ENCODE measurements around the gene ART5.

DNA sequence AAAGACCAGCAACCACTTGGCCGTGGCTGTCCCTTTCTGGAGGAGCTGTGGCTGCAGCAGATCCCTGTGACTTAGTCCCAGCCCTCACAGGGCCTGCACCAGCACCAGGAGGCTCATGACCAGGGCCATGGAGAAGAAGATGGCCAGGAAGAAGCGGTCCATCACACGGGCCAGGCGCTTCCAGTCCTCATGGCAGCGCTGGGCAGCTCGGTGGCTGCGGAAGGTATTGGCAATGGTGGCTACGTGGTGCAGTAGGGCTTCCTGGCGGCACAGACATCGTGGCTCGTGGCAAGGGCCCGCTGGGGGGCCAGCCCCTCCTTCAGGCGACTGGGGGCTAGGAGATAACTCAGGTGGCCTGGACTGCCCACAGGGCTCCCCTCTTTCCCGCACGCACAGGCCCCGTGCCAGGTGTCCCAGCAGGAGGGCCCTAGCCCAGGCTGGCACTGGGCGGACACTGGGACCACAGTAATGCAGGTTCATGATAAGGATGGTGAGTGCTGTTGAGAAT, 24.3 kb upstream of the ART5 start:
- TF ChIP-seq, protein P1, sequence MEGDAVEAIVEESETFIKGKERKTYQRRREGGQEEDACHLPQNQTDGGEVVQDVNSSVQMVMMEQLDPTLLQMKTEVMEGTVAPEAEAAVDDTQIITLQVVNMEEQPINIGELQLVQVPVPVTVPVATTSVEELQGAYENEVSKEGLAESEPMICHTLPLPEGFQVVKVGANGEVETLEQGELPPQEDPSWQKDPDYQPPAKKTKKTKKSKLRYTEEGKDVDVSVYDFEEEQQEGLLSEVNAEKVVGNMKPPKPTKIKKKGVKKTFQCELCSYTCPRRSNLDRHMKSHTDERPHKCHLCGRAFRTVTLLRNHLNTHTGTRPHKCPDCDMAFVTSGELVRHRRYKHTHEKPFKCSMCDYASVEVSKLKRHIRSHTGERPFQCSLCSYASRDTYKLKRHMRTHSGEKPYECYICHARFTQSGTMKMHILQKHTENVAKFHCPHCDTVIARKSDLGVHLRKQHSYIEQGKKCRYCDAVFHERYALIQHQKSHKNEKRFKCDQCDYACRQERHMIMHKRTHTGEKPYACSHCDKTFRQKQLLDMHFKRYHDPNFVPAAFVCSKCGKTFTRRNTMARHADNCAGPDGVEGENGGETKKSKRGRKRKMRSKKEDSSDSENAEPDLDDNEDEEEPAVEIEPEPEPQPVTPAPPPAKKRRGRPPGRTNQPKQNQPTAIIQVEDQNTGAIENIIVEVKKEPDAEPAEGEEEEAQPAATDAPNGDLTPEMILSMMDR (IDR thresholded peaks at IDR 0.05; ENCODE audit: poor library complexity) = no peak
- TF ChIP-seq EZH2phosphoT487 (IDR thresholded peaks at IDR 0.05; ENCODE audit: low read depth, severe bottlenecking, unreplicated experiment) = no peak
- no peak for TF ChIP-seq EZH2 (IDR thresholded peaks at IDR 0.05; ENCODE audit: borderline replicate concordance)
